ENCODE measurements around the gene ASB18.

The ASB18 gene

DNA sequence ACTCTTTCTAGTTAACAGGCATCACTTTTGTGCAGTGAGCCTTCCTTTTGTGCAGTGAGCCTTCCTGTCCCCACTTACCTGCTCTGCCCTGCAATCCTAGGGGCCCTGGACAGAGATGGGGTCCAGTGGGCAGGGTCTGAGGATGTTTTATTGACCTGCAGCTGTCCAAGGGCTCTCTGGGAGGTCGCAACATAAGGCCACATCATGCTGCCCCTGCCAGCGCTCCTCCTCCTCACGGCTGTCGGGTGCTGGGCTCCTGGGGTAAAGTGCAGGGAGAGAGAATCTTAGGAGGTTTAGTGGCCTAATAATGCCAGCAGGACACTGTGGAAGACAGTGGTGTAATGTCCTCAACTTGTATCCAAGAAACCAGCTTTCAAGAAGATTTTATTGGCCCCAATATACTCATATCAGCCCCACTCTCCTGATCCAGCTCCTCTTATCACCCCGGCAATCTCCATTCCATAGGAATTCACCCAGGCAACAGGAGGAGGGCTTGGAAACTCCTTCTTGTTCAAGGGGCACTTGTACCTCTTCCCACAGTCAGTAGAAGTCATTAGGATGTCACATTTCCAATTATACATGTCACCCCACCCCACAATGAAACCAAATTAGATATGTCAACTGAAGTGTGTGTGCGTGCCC, 41.9 kb upstream of the ASB18 start:
- no peak overlapping the region for H3K4me3 ChIP-seq (ENCODE audit: low read depth, low read length)
- TF ChIP-seq, protein P1, sequence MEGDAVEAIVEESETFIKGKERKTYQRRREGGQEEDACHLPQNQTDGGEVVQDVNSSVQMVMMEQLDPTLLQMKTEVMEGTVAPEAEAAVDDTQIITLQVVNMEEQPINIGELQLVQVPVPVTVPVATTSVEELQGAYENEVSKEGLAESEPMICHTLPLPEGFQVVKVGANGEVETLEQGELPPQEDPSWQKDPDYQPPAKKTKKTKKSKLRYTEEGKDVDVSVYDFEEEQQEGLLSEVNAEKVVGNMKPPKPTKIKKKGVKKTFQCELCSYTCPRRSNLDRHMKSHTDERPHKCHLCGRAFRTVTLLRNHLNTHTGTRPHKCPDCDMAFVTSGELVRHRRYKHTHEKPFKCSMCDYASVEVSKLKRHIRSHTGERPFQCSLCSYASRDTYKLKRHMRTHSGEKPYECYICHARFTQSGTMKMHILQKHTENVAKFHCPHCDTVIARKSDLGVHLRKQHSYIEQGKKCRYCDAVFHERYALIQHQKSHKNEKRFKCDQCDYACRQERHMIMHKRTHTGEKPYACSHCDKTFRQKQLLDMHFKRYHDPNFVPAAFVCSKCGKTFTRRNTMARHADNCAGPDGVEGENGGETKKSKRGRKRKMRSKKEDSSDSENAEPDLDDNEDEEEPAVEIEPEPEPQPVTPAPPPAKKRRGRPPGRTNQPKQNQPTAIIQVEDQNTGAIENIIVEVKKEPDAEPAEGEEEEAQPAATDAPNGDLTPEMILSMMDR (IDR thresholded peaks at IDR 0.05; ENCODE audit: low read depth, low read length) = no peak

DNA sequence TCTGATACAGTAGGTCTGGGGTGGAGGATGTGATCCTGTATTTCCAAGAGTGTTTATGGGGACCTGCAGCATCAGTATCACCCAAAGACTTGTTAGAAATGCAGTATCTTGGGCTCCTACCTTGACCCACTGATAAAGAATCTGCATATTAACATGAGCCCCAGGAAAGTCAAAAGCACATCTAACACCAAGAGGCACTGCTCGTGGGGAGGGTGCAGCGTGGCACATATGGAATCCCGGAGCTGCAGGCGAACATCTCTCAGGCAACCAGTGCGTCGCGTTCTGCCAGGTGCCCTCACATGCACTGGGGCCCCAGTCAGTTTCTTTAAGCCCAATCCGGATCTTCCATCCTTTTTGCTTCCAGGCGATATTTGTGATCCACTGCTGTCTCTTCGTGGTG, 41.3 kb upstream of the ASB18 start:
- TF ChIP-seq, protein P1 (IDR thresholded peaks at IDR 0.05; ENCODE audit: low read depth, low read length) = no peak
- H3K4me3 ChIP-seq (ENCODE audit: low read depth, low read length) = no peak overlapping the region

DNA sequence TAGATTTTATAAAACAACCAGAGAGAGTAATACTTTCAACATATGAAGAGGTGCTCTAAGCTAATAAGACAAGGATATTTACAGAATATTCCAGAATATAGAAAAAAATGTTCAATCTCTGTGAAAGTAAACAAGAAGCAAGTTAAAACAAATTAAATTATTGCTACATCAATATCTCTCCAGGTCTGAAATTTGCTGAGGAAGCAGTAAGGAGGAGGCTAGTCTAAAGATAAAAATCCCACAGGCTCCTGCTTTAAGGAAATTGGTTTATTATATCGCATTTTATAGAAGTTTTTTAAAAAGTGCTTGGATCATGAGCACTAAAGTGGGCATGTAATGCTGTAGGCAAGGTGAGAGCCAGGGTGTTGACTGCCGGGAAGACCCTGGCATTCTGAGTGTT, 39.7 kb upstream of the ASB18 start:
- TF ChIP-seq, protein P1 (IDR thresholded peaks at IDR 0.05; ENCODE audit: low read depth, low read length) = no peak
- no peak overlapping the region for H3K4me3 ChIP-seq (ENCODE audit: low read depth, low read length)

DNA sequence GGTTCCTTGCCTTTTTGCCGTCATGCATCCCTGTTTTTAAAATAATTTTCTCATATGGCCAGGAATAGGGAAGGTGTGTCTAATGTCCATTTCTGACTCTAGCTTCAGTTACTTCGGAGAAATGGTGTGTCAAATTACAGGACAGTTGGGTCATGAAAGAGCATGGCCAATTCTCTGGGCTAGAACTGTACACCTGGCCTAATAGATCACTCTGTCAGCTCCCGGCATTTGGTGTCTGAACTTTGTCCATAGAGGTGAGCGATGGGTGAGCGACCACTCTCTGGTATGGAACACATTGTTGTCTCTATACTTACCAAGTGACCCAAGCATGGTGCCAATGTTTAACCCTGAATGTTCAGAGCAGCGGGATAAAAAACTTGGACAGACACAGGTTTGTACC, 38.3 kb upstream of the ASB18 start:
- H3K4me3 ChIP-seq (ENCODE audit: low read depth, low read length) = no peak overlapping the region
- TF ChIP-seq, protein P1 (IDR thresholded peaks at IDR 0.05; ENCODE audit: low read depth, low read length) = no peak

DNA sequence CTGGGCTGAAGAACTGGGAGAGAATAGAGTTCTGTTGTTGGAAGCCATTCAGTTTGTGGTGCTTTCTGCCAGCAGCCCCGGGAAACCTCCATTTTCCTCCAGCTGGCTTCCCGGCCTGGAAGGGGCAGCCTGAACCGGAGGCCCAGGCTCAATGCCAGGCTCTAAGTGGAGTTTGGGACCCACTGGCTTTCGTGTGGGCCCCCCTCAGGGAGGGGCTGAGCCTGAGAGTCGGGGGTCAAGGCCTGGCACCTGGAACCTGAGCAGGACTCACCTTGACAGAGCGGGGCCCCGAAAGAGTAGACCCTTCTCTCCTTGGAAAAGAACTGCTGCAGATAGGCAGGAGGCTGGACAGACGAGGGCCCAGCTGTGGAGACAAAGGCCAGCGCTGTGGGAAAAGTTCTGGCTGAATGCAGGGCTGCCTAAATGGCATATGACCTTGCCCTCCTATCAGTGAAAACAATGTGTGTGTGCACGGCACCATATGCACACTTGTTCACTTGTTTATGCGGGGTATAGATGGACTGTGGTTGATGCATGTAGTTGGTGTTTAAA, 34.8 kb upstream of the ASB18 start:
- TF ChIP-seq, protein P1 (IDR thresholded peaks at IDR 0.05; ENCODE audit: low read depth, low read length) = no peak
- H3K4me3 ChIP-seq (ENCODE audit: low read depth, low read length) = no peak overlapping the region

DNA sequence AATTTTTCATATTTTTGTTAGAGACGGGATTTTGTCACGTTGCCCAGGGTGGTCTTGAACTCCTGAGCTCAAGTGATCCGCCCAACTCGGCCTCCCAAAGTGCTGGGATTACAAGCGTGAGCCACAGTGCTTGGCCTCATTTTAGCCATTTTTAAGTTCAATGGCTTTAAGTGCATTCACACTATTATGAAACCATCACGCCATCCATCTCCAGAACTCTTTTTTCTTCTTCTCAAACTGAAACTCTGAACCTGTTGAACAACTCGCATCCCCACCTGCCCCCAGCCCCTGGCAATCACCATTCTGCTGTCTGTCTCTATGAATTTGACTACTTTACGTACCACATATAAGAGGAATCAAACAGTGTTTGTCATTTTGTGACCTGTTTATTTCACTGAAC, 31.3 kb upstream of the ASB18 start:
- TF ChIP-seq, protein P1 (IDR thresholded peaks at IDR 0.05; ENCODE audit: low read depth, low read length) = no peak
- no peak overlapping the region for H3K4me3 ChIP-seq (ENCODE audit: low read depth, low read length)

DNA sequence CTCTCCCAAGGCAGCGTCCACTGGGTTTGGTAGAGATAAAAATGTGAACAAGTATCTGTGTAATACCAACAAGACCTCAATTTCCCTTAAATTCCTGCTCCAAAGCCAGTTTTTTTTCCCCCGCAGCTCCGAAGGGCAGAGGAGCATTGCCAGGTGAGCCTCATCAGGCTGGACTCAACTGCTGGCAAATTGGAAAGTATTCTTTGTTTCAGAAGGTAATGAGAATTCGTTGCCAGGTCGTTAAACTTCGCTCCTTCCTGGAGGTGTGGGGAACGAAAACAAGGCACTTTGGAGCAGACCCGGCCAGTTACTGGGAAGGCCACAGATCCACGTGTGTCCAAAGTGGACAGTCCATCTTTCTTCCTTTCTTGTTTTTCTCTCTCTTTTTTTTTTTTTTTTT, 30.4 kb upstream of the ASB18 start:
- H3K4me3 ChIP-seq (ENCODE audit: low read depth, low read length) = no peak overlapping the region
- TF ChIP-seq, protein P1 (IDR thresholded peaks at IDR 0.05; ENCODE audit: low read depth, low read length) = no peak

Measured in WI38 (cell line).